GM18861 (cell line): Measurements from ENCODE around the gene SPECC1L.
"Not testable (repeated sequence)": the region's sequence is repeated elsewhere in the genome, so short reads cannot be mapped to it uniquely, and the experiment has no call there.

Experiments
- ATAC-seq: cut with Tn5 transposase; IDR thresholded peaks from one replicate; pipeline ENCODE4 v1.9.1; 2021; ENCODE audit not compliant: unreplicated experiment

SPECC1L gene

GRCh38 chr22:24247011-24247507 is 23.6 kb upstream of the SPECC1L start:
- ATAC-seq = no peak

DNA sequence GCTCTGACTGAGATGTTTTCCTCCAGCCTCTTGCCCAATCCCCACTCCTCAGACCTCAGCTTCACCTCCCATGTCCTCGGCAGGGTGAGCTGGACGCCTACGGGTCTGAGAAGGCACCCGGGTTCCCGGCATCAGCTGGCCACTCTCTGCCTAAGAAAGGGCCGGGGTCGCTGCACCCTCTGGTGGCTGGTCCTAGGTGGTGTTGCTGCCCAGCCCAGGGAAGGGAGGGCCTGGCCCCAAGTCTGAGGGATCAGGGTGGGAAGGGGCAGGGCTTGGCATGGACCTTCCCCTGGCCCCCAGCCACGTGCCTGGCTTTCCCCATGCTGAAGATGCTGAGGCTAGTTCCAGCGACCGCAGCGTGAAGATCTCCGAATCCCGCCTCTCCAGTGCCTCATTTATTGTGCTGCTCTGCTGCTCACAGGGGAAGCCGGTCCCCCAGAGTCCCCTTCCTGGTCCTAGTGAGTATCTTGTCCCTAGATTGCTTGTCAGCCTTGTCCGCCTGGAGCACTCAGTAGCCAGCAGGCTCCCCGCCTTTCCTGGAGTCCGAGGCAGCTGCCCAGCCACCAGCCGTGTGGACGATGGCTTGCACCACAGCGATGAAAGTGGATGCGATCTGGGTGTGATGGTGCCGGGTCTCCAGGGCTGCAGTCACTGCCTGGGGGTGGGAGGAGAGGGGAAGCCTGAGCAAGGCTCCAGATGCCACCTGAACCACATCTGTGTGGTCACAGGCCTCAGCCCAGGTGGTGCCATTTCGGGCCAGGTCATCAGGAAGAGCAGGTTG is 22.9 kb upstream of the SPECC1L start:
- ATAC-seq = no peak

DNA sequence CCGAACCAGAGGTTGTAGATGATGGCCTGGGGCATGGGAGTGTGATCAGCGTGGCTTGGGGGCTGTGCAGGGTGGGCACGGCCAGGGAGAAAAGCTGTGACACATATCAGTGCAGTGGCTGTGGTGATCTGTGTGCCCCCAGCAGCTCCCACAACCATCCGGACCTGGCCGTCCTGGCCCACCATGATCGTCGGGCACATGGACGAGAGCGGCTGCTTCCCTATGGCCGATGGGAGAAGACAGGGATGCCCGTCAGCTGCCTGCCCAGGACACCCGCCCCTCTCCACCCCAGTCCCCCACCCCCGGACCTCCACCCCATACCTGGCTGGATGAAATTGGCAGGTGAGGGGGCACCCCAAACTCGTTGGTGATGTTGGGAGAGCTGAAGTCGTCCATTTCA is 22.0 kb upstream of the SPECC1L start:
- ATAC-seq = not testable (repeated sequence)

DNA sequence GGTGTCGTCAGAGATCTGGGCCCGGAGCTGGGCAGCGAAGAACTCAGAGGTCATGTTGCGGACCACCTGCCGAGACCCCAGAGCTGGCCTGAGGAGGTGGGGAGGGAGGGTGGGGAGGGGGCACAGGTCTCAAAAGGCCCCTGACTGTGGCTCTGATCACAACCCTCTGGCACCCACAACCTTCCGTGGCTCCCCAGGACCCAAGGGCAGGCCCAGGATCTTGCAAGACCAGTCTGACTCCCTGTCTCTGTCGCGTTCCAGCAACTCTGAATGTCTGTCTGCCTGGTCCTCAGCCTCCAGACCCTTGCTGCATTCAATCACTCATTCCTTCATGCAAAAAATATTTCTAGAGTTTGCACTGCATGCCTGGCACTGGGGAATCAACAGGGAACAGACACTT is 21.2 kb upstream of the SPECC1L start:
- ATAC-seq = not testable (repeated sequence)

GRCh38 chr22:24251286-24251685 is 19.3 kb upstream of the SPECC1L start:
- ATAC-seq = not testable (repeated sequence)

DNA sequence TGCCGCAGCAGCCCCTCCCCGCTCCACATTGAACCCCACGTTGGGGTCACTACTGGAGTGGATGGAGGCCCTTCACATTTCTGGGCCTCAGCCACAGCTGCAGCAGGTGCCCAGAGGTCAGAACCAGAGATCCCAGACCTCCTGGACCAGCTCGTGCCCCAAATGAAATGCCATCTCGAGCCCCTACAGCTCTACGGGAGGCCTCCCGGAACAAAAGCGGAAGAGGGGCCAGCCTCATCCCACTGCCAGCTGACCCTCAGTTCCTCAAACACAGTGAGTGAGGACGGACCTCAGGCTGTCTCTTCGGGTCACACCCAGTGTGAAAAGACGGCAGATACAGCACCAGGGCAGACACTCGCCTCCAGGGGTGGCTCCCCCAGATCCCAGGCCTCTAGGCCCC is 17.5 kb upstream of the SPECC1L start:
- not testable (repeated sequence) for ATAC-seq

DNA sequence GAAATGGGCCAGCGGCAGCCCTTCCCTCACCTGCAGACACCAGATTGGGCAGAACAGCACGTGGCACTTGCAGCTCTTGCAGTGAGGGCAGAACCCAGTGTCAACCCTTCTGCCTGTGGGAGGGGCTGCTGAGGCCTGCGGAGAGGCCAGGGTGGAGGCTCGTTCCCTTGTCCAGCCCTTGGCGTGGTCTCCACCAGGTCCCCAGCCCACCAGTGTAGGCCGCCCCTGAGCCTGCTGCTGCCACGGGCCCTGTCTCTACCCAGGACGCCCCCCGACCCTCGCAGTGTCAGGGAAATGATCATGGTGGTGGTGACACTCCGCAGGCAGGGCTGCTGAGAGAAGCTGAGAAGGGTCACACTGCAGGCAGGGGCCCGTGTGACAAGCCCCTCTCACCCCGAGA is 14.5 kb upstream of the SPECC1L start:
- ATAC-seq = not testable (repeated sequence)

DNA sequence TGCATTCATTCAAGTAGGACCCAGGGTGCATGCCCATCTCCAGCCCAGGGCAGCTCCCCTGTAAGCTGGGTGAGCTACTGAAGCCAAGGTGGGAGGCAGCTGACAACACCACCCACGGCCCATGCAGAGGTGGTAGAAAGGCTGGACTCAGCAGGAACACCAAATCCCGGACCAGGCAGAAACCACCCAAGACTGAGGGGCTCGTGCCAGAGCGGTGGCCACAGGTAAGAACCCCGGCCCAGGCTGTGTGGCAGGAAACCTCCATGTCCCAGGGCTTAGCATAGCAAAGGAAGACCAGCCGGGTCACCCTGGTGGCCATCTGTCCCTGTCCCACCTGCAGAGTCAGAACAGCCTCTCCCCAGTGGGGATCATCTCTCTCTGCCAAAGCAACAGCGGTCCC is 13.9 kb upstream of the SPECC1L start:
- ATAC-seq = not testable (repeated sequence)

DNA sequence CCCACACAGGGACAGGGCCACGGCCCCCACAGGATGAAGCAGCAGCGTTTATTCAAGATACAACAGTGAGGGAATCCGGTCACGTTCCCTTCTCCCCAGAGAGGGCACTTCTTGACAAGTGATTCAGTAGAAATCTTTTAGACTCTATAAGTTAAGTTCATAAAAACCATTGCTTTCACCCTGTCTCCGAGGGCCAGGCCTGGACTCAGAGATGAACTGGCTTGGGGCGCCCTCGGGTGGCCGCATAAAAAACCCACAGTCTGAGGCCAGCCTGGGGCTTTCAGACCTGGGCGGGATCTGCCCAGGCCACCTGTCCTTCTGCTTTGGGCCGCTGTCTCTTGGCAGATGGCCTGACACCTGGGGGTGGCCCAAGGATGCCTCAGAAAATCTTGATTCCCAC is 11.2 kb upstream of the SPECC1L start:
- ATAC-seq = not testable (repeated sequence)

DNA sequence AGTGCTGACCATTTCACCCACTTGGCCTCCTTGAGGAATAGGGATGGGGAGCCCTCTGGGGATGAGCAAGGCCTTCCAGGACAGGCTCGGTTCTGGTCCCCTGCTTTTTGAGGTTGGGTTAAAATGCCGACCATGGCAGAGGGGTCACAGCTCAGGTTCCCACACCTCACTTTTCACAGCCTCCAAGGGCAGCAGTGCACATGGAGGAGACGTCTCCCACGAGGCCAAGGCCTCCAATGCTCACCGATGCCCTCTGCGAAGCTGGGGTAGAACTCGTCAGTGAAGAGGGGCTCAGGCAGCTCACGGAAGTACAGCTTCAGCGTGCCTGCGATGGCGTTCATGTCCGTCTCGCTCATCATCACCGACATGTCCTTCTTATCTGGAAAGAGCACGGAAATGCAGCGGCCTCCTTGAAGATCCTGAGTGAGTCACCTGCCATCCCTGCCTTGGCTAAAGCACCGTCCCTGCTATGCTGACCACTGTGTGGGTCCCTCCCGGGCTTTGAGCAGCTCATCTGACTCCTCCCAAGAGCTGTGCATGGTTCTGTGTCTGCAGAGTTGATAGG is 8.4 kb upstream of the SPECC1L start:
- ATAC-seq = not testable (repeated sequence)

DNA sequence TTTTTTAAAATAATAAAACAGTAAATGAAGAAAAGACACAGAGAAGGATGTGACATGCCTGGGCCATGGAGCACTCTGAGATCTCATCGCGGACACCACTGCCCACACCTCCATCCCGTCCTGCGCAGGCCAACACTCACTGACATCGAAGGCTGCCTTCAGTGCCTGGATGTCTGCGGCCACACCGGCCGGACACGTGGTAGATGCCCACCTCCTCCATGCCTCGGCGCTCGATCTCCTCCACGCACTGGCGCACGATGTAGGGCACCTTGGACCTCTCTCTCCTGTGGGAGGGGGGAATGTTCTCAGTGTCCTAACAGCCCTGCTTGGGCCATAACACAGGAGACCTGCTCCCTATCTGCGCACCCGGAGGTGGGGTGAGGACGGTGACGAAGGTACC is 7.2 kb upstream of the SPECC1L start:
- not testable (repeated sequence) for ATAC-seq

- ATAC-seq = not testable (repeated sequence)
Measured at GRCh38 chr22:24264329-24264896, 6.2 kb upstream of the SPECC1L start.

- ATAC-seq = no peak
Measured at GRCh38 chr22:24265734-24266133, 4.9 kb upstream of the SPECC1L start.

GRCh38 chr22:24266495-24266894 is 4.1 kb upstream of the SPECC1L start:
- ATAC-seq = not testable (repeated sequence)

DNA sequence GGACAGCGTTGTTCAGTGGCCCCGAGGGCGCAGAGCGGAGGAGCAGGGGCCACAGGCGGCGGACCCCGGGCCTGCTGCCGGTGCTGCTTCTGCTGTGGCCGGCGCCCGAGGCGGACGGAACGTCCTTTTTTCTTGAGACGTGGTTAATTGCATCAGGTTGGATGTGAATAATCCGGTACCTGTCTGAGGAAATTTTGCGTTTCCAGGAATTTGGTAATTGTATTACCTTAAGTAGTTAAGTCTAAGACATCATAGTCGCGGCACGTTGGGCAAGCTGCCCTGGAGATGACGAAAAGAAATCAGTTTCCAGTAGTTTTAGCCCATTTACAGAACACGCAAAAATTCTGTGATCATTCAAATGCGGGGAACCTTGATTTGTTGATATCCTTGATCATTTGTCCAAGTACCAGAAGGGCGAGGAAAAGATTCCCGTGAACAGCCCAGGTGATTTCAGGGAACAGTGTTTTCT is 789 bp downstream of the SPECC1L start:
- no peak for ATAC-seq

- not testable (repeated sequence) for ATAC-seq
Measured at GRCh38 chr22:24273031-24273430, 2.4 kb downstream of the SPECC1L start.

DNA sequence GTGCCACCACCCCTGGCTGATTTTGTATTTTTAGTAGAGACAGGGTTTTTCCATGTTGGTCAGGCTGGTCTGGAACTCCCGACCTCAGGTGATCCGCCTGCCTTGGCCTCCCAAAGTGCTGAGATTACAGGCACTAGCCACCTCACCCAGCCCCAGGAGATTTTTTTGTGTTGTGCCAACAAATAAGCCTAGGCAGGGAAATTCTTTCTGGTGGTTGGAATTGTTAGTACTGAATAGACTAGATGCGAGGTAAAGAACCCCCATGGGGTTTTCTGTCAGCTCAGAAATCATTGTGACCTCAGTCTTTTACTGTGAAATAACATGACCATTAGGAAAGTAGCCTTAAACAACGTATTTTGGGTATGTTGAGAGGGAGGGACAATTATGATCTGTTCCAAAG is 3.3 kb downstream of the SPECC1L start:
- not testable (repeated sequence) for ATAC-seq

DNA sequence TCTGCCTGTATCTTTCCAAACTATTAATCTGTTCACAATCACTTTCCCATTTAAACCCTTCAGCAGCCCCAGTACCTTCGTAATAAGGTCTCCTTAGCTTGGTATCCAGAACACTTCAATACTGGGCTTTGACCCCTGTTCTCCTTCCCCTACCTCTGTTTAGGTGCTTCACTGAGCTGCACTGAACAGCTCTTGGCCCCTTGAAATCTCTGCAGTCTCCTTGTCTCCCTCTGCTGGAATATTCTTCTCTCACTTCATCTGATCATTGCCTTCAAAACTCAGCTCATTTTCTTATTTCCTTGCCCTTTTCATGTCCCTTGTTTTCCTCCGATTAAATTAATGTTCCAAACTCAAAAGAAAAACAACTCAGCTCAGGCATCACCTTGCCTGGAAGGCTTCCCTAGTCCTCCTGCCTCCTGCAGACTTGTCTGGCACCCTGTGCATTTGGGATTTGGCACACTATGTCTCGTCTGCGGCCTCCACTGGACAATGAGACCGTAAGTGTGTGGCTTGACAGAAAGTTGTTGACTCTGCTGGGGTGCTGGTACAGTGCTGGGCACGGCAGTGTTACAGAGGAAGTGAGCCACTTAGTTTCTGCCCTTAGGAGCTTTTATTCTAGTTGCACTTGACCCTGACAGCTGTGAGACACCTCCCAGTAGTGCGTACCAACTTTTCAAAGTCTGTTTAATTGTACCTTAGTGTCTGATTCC is 4.2 kb downstream of the SPECC1L start:
- not testable (repeated sequence) for ATAC-seq

DNA sequence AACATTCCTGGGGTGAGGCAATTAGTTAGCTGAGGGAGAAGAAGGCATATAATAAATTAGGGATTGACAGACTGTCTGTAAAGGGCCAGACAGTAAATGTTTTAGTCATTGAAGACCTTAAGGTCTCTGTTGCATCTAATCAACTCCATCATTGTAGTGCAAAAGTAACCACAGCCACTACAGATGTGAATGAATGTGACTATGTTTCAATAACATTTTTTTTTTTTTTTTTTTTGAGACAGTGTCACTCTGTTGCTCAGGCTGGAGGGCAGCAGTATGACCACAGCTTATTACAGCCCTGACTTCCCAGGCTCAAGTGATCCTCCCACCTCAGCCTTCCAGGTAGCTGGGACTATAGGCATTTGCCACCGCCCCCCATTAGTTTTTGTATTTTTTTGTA is 9.7 kb downstream of the SPECC1L start:
- ATAC-seq = not testable (repeated sequence)

- no peak for ATAC-seq
Measured at GRCh38 chr22:24282401-24282800, 11.8 kb downstream of the SPECC1L start.

- ATAC-seq = no peak
Measured at GRCh38 chr22:24284747-24285203, 14.1 kb downstream of the SPECC1L start.
